Breast epithelium (tissue), 3 donors: ENCODE measurements around the gene NAV2.

Experiments used
- CTCF ChIP-seq, 3 donors: fragments of 450-650 bp; IDR thresholded peaks; one replicate each; pipeline ENCODE4 v1.5.1; 2016 to 2017; ENCODE audit warnings: antibody characterized with exemption in 3 of 3, mild to moderate bottlenecking in 3 of 3, moderate library complexity in 3 of 3
- POLR2A ChIP-seq: fragments of 450-650 bp; IDR thresholded peaks from one replicate; pipeline ENCODE4 v1.6.1; 2016; ENCODE audit warnings: antibody characterized with exemption, mild to moderate bottlenecking, moderate library complexity
- POLR2AphosphoS5 ChIP-seq, 3 donors: sonication (generic); formaldehyde crosslinking; IDR thresholded peaks; one replicate each; pipeline ENCODE4 v1.6.1; 2017; ENCODE audit warnings: antibody characterized with exemption in 3 of 3

GRCh38 chr11:19730373-19730772 lies 17.7 kb downstream of the NAV2 start:
- no peak for TF ChIP-seq POLR2A
- TF ChIP-seq CTCF (IDR thresholded peaks at IDR 0.05): no peak
- no peak for TF ChIP-seq POLR2AphosphoS5 (IDR thresholded peaks at IDR 0.05)
